Stimulated activated CD8-positive, alpha-beta memory T cell treated with anti-CD3 and anti-CD28 coated beads, Interleukin-4, amount 100 ng/mL, for 24 hours (primary cell): ENCODE data around the gene IL17A.
A peak's percentile ranks its signal among the peaks of the same experiment; 100 is the strongest.

Experiments used
- DNase-seq: peaks from one replicate; pipeline ENCODE4 v3.0.0-alpha.2; 2020; ENCODE audit warnings: low read depth

IL17A gene

DNA sequence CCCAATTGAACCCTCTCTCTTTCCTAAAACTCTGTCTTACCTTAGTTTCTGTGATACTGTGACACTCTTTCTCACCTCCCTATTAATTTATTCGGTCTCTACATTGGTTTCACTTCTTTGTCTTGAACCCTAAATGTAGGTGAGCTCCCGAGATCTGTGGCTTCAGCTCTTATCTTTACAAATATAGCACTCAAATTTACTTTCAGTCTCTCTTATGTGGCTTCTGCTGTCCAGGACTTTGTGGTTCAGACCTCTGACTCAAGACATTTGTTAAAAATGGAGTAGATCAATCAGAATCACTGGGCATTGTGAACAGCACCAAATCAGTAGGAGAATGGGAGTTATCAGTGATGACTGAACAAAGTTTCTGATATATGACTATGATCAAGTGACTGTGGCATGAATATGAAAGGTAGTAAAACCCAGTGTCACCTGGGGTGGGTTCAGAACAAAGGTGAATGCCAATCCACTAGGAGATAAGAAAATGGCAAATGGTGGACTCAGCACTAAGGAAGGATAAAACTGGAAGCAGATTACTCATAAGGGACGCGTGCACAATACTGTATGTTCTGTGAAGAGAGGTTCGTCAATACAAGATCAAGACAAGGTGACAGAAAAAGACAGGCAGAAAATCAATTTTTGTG, 30.9 kb downstream of the IL17A start:
- no peak for DNase-seq

GRCh38 chr6:52217761-52218160, 31.6 kb downstream of the IL17A start:
- DNase-seq, result no peak

DNA sequence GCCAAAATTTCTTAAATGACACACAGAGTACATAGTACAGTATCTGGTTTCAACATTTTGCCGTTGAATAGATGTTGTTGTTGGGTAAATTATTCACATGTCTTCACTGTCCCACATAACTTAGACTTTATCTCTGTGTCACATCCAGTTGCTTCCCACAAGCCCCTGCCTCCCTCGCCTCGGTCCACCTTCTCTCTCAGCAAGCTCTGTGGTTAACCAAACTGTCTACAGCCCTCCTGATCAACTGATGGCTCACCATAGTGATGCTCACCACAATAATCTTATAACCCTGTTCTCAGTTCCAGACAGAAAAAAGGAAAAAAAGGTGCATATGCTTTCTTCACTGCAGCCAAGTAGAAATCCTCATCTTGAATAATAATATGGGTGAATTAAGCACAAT, 35.1 kb downstream of the IL17A start:
- DNase-seq, result no peak

GRCh38 chr6:52227495-52227894, 41.3 kb downstream of the IL17A start:
- DNase-seq, result peak; percentile 47

GRCh38 chr6:52230685-52231084, 44.5 kb downstream of the IL17A start:
- DNase-seq, result no peak

- DNase-seq, result no peak
These were observed 45.4 kb downstream of the IL17A start for GRCh38 chr6:52231406-52232127.

GRCh38 chr6:52233005-52233404, 46.8 kb downstream of the IL17A start:
- no peak for DNase-seq

GRCh38 chr6:52233975-52234823, 48.0 kb downstream of the IL17A start:
- no peak for DNase-seq
